Cardiac muscle cell (in vitro differentiated cells and primary cell): ENCODE measurements around the gene CDK5RAP2. TPM values are rescaled to one million over a fixed set of nuclear protein-coding genes. Genes with fewer than 3 reads are reported as not detected.

ENCODE experiments used
- DNase-seq, 2 donors: peaks; one replicate each; pipeline versions ENCODE4 v3.0.0 to v3.0.0-alpha.2; 2010 to 2017; ENCODE audit warnings: low read depth in 1 of 2, low spot score in 1 of 2
- H3K27ac ChIP-seq: fragments of 200-600 bp; sonication (generic); 2 replicates; pipeline ENCODE4 v1.5.1; 2016
- H3K27me3 ChIP-seq: fragments of 200-600 bp; sonication (generic); 2 replicates; pipeline ENCODE4 v1.6.0; 2016; ENCODE audit warnings: control low read depth
- H3K36me3 ChIP-seq: fragments of 200-600 bp; sonication (generic); 2 replicates; pipeline ENCODE4 v1.5.1; 2016; ENCODE audit warnings: control low read depth
- H3K4me1 ChIP-seq: fragments of 200-600 bp; sonication (generic); 2 replicates; pipeline ENCODE4 v1.8.1; 2017; ENCODE audit warnings: low read depth, mild to moderate bottlenecking, mixed run types
- H3K4me3 ChIP-seq: fragments of 200-600 bp; sonication (generic); 2 replicates; pipeline ENCODE4 v1.5.1; 2016; ENCODE audit warnings: mild to moderate bottlenecking
- H3K9me3 ChIP-seq: fragments of 200-600 bp; sonication (generic); 2 replicates; pipeline ENCODE4 v1.5.1; 2017; ENCODE audit warnings: low read depth, mild to moderate bottlenecking, control low read depth
- polyA plus RNA-seq: library from polyadenylated mRNA; unstranded; fragments of >200 nt; fragmentation: Nextera tagmentation; extraction: Ambion mirVana; gene quantifications from 2 replicates; pipeline ENCODE4 v1.2.1, GENCODE V29; 2016
- total RNA-seq: library from RNA; depleted of rRNA; stranded (reverse); fragments of >200 nt; gene quantifications from 2 replicates; pipeline ENCODE4 v1.2.3, GENCODE V29; 2016
- TF ChIP-seq, protein P1 (sequence below): IDR thresholded peaks from 2 replicates; pipeline ENCODE4 v1.5.1; 2012; ENCODE audit warnings: low read depth, mild to moderate bottlenecking, low read length

CDK5RAP2 gene
- total and polyA plus RNA-seq, 2 experiments from 2014 or later: 33.5 to 60.4 TPM

DNA sequence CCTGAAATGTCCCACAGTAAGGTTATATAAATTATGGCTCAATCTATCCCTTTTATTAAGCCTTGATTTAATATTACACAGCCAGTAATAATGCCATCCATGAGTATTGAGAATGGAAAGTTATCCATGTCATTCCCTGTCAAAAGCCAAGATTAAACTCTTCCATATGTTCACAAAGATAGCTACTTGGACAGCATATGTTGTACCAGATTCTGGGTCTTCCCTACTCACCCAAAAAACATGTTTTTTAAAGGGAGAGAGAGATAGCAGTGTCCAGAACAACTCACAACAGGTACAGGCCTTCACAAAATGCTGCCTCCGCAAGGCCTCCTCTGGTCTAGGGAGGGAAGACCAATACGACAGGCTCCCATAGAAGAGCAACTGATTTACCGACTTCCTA, 15.4 kb downstream of the CDK5RAP2 start:
- Histone ChIP-seq H3K36me3 (peaks cover 23% of the 10 kb centered on the region), H3K9me3 (no peaks in the 10 kb centered on the region), H3K4me1 (no peaks in the 10 kb centered on the region), H3K4me3 (no peak overlapping the region), H3K27ac (no peak overlapping the region), H3K27me3 (no peaks in the 10 kb centered on the region)
- TF ChIP-seq, protein P1, sequence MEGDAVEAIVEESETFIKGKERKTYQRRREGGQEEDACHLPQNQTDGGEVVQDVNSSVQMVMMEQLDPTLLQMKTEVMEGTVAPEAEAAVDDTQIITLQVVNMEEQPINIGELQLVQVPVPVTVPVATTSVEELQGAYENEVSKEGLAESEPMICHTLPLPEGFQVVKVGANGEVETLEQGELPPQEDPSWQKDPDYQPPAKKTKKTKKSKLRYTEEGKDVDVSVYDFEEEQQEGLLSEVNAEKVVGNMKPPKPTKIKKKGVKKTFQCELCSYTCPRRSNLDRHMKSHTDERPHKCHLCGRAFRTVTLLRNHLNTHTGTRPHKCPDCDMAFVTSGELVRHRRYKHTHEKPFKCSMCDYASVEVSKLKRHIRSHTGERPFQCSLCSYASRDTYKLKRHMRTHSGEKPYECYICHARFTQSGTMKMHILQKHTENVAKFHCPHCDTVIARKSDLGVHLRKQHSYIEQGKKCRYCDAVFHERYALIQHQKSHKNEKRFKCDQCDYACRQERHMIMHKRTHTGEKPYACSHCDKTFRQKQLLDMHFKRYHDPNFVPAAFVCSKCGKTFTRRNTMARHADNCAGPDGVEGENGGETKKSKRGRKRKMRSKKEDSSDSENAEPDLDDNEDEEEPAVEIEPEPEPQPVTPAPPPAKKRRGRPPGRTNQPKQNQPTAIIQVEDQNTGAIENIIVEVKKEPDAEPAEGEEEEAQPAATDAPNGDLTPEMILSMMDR: no peak
- no peak for DNase-seq

DNA sequence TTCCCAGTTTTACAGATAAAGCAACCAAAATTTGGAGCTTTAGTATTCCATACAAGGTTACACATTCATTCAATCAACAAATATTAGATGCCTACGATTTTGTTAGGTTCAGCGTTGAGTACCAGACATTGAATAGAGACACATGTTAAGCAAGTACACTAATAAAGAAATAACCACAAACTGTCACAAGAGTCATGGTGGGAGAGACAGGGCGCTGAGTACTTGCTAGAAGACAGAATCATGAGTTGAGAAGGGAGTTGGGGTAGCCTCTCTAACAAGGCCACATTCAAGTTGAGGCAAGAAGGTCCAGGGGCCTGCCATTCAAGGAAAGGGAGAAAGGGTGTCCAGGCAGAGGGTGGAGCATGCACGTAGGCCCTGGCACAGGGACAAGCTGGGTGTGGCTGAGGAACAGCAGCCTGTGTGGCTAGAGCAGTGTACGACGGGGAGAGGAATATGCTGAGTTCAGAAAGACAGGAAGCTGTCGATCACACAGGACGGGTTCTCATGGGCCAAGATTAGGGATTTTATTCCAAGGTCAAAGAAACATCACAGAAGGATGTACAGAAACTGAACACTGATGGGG, 17.0 kb downstream of the CDK5RAP2 start:
- TF ChIP-seq, protein P1: no peak
- no peak overlapping the region for H3K27ac ChIP-seq
- no peaks in the 10 kb centered on the region for H3K27me3 ChIP-seq
- peaks cover 9% of the 10 kb centered on the region for H3K36me3 ChIP-seq
- DNase-seq: no peak
- no peaks in the 10 kb centered on the region for H3K4me1 ChIP-seq
- no peaks in the 10 kb centered on the region for H3K9me3 ChIP-seq
- H3K4me3 ChIP-seq: no peak overlapping the region

DNA sequence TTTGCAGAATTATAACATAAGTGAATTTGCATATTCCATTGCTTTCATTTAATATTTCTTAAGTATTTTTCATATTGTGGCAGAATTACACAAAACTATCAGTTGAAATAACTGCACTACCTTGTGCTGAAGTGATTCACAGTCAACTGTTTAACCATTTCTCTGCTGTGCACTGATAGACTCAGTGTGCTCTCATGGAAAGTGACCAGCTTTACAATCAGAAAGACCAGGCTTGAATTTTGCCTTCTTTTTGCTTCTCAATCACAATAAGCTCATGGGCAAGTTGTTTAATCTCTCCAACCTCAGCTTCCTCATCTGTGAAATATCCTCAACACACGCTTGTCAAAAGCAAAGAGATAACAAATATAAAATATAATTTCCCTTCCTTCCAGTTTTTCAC, 18.3 kb downstream of the CDK5RAP2 start:
- TF ChIP-seq, protein P1: no peak
- H3K27ac ChIP-seq: no peak overlapping the region
- DNase-seq: no peak

DNA sequence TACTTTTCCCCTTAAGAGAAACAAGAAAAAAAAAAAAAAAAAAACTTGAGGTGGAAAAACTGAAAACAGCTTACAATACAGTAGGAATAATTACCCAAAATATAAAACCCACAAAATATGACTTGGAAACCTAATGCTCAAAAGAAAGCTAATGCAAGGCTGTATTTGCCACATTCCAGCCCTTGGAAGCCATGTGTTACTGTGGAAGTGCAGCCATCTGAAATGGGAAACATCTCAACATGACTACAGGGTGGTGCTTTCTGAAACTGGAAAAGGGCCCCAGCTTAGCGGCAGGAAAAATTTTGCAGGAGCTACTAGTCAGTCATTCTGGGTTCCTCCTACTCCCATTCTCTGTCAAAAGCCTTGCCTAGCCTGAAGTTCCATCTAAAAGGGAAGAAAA, 20.4 kb downstream of the CDK5RAP2 start:
- TF ChIP-seq, protein P1: no peak

More for the DNA sequence above, 18.3 kb downstream of the CDK5RAP2 start:
- Histone ChIP-seq H3K36me3 (no peaks in the 10 kb centered on the region), H3K4me3 (no peak overlapping the region), H3K4me1 (no peaks in the 10 kb centered on the region), H3K27me3 (no peaks in the 10 kb centered on the region), H3K9me3 (no peaks in the 10 kb centered on the region)

DNA sequence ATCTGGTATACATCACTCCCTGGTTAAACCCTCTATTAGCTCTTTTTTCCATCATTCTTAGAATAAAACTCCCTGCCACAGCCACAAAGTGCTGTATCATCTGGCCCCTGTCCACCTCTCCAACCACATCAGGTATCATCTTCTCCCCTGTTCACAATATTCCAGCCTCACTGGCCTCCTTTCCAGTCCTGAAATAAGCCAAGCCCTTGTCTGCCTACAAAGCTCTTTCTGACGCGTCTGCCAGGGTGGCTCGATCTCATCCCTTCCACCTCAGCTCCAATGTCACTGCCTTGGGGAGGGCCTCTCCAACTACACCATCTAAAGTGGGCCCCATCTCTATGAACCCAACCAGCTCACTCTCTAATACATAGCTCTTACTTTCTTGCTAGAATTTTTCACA, 21.5 kb downstream of the CDK5RAP2 start:
- TF ChIP-seq, protein P1: no peak
- Histone ChIP-seq H3K4me1 (no peaks in the 10 kb centered on the region), H3K27me3 (no peaks in the 10 kb centered on the region), H3K27ac (no peak overlapping the region), H3K4me3 (no peak overlapping the region), H3K36me3 (no peaks in the 10 kb centered on the region), H3K9me3 (no peaks in the 10 kb centered on the region)
- no peak for DNase-seq

More for the DNA sequence above, 20.4 kb downstream of the CDK5RAP2 start:
- Histone ChIP-seq H3K27ac (no peak overlapping the region), H3K36me3 (no peaks in the 10 kb centered on the region), H3K9me3 (no peaks in the 10 kb centered on the region), H3K4me1 (no peaks in the 10 kb centered on the region), H3K27me3 (no peaks in the 10 kb centered on the region), H3K4me3 (no peak overlapping the region)
- DNase-seq: no peak
